GM12891 (cell line): ENCODE measurements around the gene ASXL1.

ENCODE experiments used
- POLR2A ChIP-seq: IDR thresholded peaks from 2 replicates; pipeline ENCODE4 v1.6.1; 2011; ENCODE audit warnings: low read depth, low read length, control low read depth
- TAF1 ChIP-seq: IDR thresholded peaks from 2 replicates; pipeline ENCODE4 v1.6.1; 2011; ENCODE audit warnings: low read depth, low read length, control low read depth

GRCh38 chr20:32339116-32339515 is 19.0 kb upstream of the ASXL1 start:
- TF ChIP-seq POLR2A: no peak
- no peak for TF ChIP-seq TAF1
